Gastrocnemius medialis (tissue), 4 donors: ENCODE measurements around the gene LRRC53.

ENCODE experiments used
- POLR2A ChIP-seq, 2 donors: fragments of 450-650 bp; IDR thresholded peaks; one replicate each; pipeline ENCODE4 v1.6.1; 2017; ENCODE audit warnings: antibody characterized with exemption in 2 of 2, mild to moderate bottlenecking in 2 of 2, moderate library complexity in 2 of 2
- TF ChIP-seq, protein P1 (sequence below), 5 experiments: fragments of 450-650 bp in 3 of 5; fragments of 200-600 bp in 2 of 5; sonication (generic) in 2 of 5; IDR thresholded peaks in 4 of 5; conservative IDR thresholded peaks in 1 of 5; 1 replicate in 4 of 5; 2 replicates in 1 of 5; pipeline ENCODE4 v1.5.1; 2016 to 2019; ENCODE audit warnings: antibody characterized with exemption in 5 of 5, mild to moderate bottlenecking in 3 of 5, moderate library complexity in 3 of 5

- TF ChIP-seq, protein P1, sequence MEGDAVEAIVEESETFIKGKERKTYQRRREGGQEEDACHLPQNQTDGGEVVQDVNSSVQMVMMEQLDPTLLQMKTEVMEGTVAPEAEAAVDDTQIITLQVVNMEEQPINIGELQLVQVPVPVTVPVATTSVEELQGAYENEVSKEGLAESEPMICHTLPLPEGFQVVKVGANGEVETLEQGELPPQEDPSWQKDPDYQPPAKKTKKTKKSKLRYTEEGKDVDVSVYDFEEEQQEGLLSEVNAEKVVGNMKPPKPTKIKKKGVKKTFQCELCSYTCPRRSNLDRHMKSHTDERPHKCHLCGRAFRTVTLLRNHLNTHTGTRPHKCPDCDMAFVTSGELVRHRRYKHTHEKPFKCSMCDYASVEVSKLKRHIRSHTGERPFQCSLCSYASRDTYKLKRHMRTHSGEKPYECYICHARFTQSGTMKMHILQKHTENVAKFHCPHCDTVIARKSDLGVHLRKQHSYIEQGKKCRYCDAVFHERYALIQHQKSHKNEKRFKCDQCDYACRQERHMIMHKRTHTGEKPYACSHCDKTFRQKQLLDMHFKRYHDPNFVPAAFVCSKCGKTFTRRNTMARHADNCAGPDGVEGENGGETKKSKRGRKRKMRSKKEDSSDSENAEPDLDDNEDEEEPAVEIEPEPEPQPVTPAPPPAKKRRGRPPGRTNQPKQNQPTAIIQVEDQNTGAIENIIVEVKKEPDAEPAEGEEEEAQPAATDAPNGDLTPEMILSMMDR (IDR thresholded peaks at IDR 0.05 in 4 of 5, conservative IDR thresholded peaks at IDR 0.05 in 1 of 5) = no peak
- TF ChIP-seq POLR2A (IDR thresholded peaks at IDR 0.05) = no peak
Measured at GRCh38 chr1:74496669-74497068, 15.7 kb downstream of the LRRC53 start.
